Peyer's patch (tissue), 4 donors: ENCODE data around the gene SLC39A11. TPM values are rescaled to one million over a fixed set of nuclear protein-coding genes. Genes with fewer than 3 reads are reported as not detected.
"Not testable (repeated sequence)": the region's sequence is repeated elsewhere in the genome, so short reads cannot be mapped to it uniquely, and the experiment has no call there.

Source experiments
- DNase-seq, 3 donors: peaks; one replicate each; pipeline ENCODE4 v3.0.0-alpha.2; 2017 to 2019
- H3K27ac ChIP-seq, 4 donors: fragments of 200-600 bp; sonication (generic); one replicate each; pipeline ENCODE4 v1.5.1; 2016 to 2019
- H3K27me3 ChIP-seq, 2 donors: fragments of 200-600 bp; sonication (generic); one replicate each; pipeline ENCODE4 v1.5.1; 2019
- H3K36me3 ChIP-seq, 3 donors: fragments of 200-600 bp; sonication (generic); one replicate each; pipeline ENCODE4 v1.5.1; 2016 to 2019
- H3K4me1 ChIP-seq, 4 donors: fragments of 200-600 bp; sonication (generic); one replicate each; pipeline ENCODE4 v1.5.1; 2016 to 2019
- H3K4me3 ChIP-seq, 4 donors: fragments of 200-600 bp; sonication (generic); 1 replicate in 3 of 4; 2 replicates in 1 of 4; pipeline ENCODE4 v1.5.1; 2016 to 2019; ENCODE audit warnings: mild to moderate bottlenecking in 1 of 4
- H3K9me3 ChIP-seq, 4 donors: fragments of 200-600 bp; sonication (generic); one replicate each; pipeline ENCODE4 v1.5.1; 2016 to 2019; ENCODE audit warnings: mild to moderate bottlenecking in 1 of 4
- CTCF ChIP-seq, 6 experiments: fragments of 450-650 bp in 4 of 6; fragments of 200-600 bp in 2 of 6; sonication (generic) in 1 of 6; IDR thresholded peaks; one replicate each; pipeline ENCODE4 v1.5.1; 2017 to 2019; ENCODE audit warnings: antibody characterized with exemption in 6 of 6, mild to moderate bottlenecking in 3 of 6, moderate library complexity in 1 of 6
- POLR2A ChIP-seq, 2 donors: fragments of 450-650 bp; IDR thresholded peaks; one replicate each; pipeline ENCODE4 v1.5.1; 2017; ENCODE audit warnings: antibody characterized with exemption in 2 of 2, mild to moderate bottlenecking in 2 of 2, moderate library complexity in 2 of 2
- total RNA-seq, 4 donors: library from RNA; depleted of rRNA; stranded (reverse); fragments of >200 nt; gene quantifications; one replicate each; pipeline ENCODE4 v1.1.0, GENCODE V29; 2016

SLC39A11 gene
- total RNA-seq, 4 donors from 2014 or later, result 39.9 to 91.6 (median 45.7) TPM

- no peak for DNase-seq
- Histone ChIP-seq H3K27ac (no peak overlapping the region), H3K36me3 (no peaks in the 10 kb centered on the region), H3K4me3 (no peak overlapping the region), H3K27me3 (no peaks in the 10 kb centered on the region), H3K9me3 (no peaks in the 10 kb centered on the region), H3K4me1 (no peaks in the 10 kb centered on the region)
- TF ChIP-seq POLR2A (IDR thresholded peaks at IDR 0.05) (no peak), CTCF (IDR thresholded peaks at IDR 0.05) (no peak)
These were observed 193.8 kb downstream of the SLC39A11 start for GRCh38 chr17:72898725-72899124.

GRCh38 chr17:72896288-72896687, 196.2 kb downstream of the SLC39A11 start:
- H3K27ac ChIP-seq, DNase-seq, H3K36me3 ChIP-seq, H3K9me3 ChIP-seq, H3K4me3 ChIP-seq, H3K4me1 ChIP-seq, H3K27me3 ChIP-seq: not testable (repeated sequence)

- no peak for TF ChIP-seq POLR2A (IDR thresholded peaks at IDR 0.05)
- TF ChIP-seq CTCF (IDR thresholded peaks at IDR 0.05), result no peak
- H3K27ac ChIP-seq, result no peak overlapping the region
- no peaks in the 10 kb centered on the region for H3K27me3 ChIP-seq
- no peaks in the 10 kb centered on the region for H3K4me1 ChIP-seq
- H3K9me3 ChIP-seq, result no peaks in the 10 kb centered on the region
- no peak overlapping the region for H3K4me3 ChIP-seq
- no peak for DNase-seq
- H3K36me3 ChIP-seq, result no peaks in the 10 kb centered on the region
These were observed 200.9 kb downstream of the SLC39A11 start for GRCh38 chr17:72891627-72892026.

GRCh38 chr17:72890711-72891110, 201.8 kb downstream of the SLC39A11 start:
- no peak overlapping the region for H3K27ac ChIP-seq
- no peaks in the 10 kb centered on the region for H3K36me3 ChIP-seq
- no peak overlapping the region for H3K4me3 ChIP-seq
- TF ChIP-seq POLR2A (IDR thresholded peaks at IDR 0.05) (no peak), CTCF (IDR thresholded peaks at IDR 0.05) (no peak)
- H3K9me3 ChIP-seq, result no peaks in the 10 kb centered on the region
- no peaks in the 10 kb centered on the region for H3K4me1 ChIP-seq
- DNase-seq, result no peak
- no peaks in the 10 kb centered on the region for H3K27me3 ChIP-seq

- Histone ChIP-seq H3K27ac (no peak overlapping the region), H3K9me3 (no peaks in the 10 kb centered on the region), H3K4me1 (no peaks in the 10 kb centered on the region), H3K27me3 (no peaks in the 10 kb centered on the region), H3K4me3 (no peak overlapping the region), H3K36me3 (peaks cover 0 to 1% (median 0%) of the 10 kb centered on the region in 3 donors)
- TF ChIP-seq POLR2A (IDR thresholded peaks at IDR 0.05) (no peak), CTCF (IDR thresholded peaks at IDR 0.05) (no peak)
- DNase-seq, result no peak
These were observed 204.6 kb downstream of the SLC39A11 start for GRCh38 chr17:72887917-72888316.

- no peak for DNase-seq
- Histone ChIP-seq H3K4me3 (no peak overlapping the region), H3K9me3 (no peaks in the 10 kb centered on the region), H3K27ac (no peak overlapping the region), H3K27me3 (no peaks in the 10 kb centered on the region), H3K36me3 (peaks cover 0 to 7% (median 0%) of the 10 kb centered on the region in 3 donors), H3K4me1 (no peaks in the 10 kb centered on the region)
- TF ChIP-seq POLR2A (IDR thresholded peaks at IDR 0.05), result no peak
- no peak for TF ChIP-seq CTCF (IDR thresholded peaks at IDR 0.05)
These were observed 205.2 kb downstream of the SLC39A11 start for GRCh38 chr17:72887322-72887721.
